Colonic mucosa (tissue), 4 donors: ENCODE data around the gene AURKB. TPM values are rescaled to one million over a fixed set of nuclear protein-coding genes. Genes with fewer than 3 reads are reported as not detected.

Source experiments
- DNase-seq: peaks from one replicate; pipeline ENCODE4 v3.0.0-alpha.2; 2020
- H3K27ac ChIP-seq: fragments of 200-600 bp; one replicate; pipeline ENCODE4 v1.8.0; 2021
- H3K27me3 ChIP-seq: fragments of 200-600 bp; one replicate; pipeline ENCODE4 v1.8.0; 2021
- H3K36me3 ChIP-seq: fragments of 200-600 bp; one replicate; pipeline ENCODE4 v1.8.0; 2021
- H3K4me1 ChIP-seq: fragments of 200-600 bp; one replicate; pipeline ENCODE4 v1.8.0; 2021; ENCODE audit warnings: mild to moderate bottlenecking
- H3K4me3 ChIP-seq: fragments of 200-600 bp; one replicate; pipeline ENCODE4 v1.8.0; 2021
- H3K9ac ChIP-seq, 2 donors: one replicate each; pipeline ENCODE4 v1.7.0; 2013; ENCODE audit warnings: control low read depth in 2 of 2, low read depth in 2 of 2, low read length in 2 of 2
- H3K9me3 ChIP-seq: fragments of 200-600 bp; one replicate; pipeline ENCODE4 v1.8.0; 2021
- intact Hi-C: fragments of 100-400 bp; cut with DNase I; formaldehyde crosslinking; loops from one replicate; pipeline ENCODE4 v1.14.1; 2022
- total RNA-seq, 2 donors: library from RNA; stranded (reverse); fragmentation: NEBNext Ultra II Directional in 1 of 2; extraction: Animal tissue kit (Norgen Biotek cat#: 25700) in 1 of 2; gene quantifications; one replicate each; pipeline ENCODE4 v1.2.1, GENCODE V29; 2021
- TF ChIP-seq, protein P1 (sequence below): fragments of 200-600 bp; IDR thresholded peaks from one replicate; pipeline ENCODE4 v1.8.0; 2022; ENCODE audit warnings: antibody characterized with exemption, mild to moderate bottlenecking
- donor health status: healthy.
- donor health status: DM: no; HTN: no; CAD: no.
- donor health status: DM: no; HTN: no; CAD: no.

The AURKB gene
- total RNA-seq, 2 donors from 2014 or later: 18.6 to 86.4 TPM

DNA sequence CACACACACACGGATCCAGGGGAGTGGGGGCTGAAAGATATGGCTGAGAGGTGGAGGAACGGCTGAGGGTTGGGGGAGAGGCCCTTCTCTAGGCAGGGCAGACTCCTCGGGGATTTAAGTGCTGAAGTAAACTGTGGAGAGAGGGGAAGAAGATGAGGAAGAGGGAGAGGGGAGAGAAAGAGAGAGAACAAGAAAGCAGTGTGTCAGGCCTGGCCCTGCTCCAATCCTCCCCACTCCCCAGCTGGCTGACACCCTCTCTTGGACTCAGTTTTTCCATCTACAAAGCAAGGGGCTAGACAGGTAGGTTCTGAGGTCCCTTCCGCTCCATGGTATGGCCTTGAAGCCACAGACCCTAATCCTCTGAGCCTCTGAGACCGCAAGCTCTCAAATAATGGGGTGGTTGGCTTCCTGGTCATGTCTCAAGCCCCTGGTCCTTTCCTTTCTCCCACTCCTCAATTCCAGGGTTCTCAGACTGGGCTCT is 49.6 kb downstream of the AURKB start:
- H3K9me3 ChIP-seq: no peaks in the 10 kb centered on the region
- intact Hi-C loops: no loop called here
- no peak for DNase-seq
- peak overlapping the region; percentile 53 to 98 for H3K9ac ChIP-seq
- H3K27ac ChIP-seq: peak overlapping the region; percentile 98
- peaks cover 22% of the 10 kb centered on the region for H3K4me1 ChIP-seq
- TF ChIP-seq, protein P1, sequence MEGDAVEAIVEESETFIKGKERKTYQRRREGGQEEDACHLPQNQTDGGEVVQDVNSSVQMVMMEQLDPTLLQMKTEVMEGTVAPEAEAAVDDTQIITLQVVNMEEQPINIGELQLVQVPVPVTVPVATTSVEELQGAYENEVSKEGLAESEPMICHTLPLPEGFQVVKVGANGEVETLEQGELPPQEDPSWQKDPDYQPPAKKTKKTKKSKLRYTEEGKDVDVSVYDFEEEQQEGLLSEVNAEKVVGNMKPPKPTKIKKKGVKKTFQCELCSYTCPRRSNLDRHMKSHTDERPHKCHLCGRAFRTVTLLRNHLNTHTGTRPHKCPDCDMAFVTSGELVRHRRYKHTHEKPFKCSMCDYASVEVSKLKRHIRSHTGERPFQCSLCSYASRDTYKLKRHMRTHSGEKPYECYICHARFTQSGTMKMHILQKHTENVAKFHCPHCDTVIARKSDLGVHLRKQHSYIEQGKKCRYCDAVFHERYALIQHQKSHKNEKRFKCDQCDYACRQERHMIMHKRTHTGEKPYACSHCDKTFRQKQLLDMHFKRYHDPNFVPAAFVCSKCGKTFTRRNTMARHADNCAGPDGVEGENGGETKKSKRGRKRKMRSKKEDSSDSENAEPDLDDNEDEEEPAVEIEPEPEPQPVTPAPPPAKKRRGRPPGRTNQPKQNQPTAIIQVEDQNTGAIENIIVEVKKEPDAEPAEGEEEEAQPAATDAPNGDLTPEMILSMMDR: no peak
- H3K36me3 ChIP-seq: no peaks in the 10 kb centered on the region
- H3K4me3 ChIP-seq: no peak overlapping the region
- no peaks in the 10 kb centered on the region for H3K27me3 ChIP-seq

DNA sequence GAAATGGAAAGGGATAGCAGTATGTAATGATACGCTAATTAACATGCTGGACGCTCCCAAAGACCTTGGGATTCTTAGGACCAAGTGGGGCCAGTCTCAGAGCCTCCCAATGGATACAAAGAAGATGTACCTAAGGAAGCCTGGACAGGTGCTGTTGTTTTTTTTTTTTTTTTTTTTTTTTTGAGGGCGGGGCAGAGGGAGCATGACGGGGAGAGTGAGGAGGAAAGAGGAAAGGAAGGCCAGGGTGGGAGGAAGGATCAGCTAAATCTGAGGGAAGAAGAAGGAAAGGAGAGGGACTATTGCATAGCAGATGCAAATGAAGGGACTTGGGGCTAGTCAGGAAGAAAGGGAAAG is 50.2 kb downstream of the AURKB start:
- DNase-seq: no peak
- Histone ChIP-seq H3K4me1 (peaks cover 22% of the 10 kb centered on the region), H3K36me3 (no peaks in the 10 kb centered on the region), H3K27me3 (no peaks in the 10 kb centered on the region), H3K4me3 (no peak overlapping the region), H3K9me3 (no peaks in the 10 kb centered on the region), H3K9ac (no peak overlapping the region), H3K27ac (peak overlapping the region; percentile 98)
- intact Hi-C loops: no loop called here
- TF ChIP-seq, protein P1: no peak

DNA sequence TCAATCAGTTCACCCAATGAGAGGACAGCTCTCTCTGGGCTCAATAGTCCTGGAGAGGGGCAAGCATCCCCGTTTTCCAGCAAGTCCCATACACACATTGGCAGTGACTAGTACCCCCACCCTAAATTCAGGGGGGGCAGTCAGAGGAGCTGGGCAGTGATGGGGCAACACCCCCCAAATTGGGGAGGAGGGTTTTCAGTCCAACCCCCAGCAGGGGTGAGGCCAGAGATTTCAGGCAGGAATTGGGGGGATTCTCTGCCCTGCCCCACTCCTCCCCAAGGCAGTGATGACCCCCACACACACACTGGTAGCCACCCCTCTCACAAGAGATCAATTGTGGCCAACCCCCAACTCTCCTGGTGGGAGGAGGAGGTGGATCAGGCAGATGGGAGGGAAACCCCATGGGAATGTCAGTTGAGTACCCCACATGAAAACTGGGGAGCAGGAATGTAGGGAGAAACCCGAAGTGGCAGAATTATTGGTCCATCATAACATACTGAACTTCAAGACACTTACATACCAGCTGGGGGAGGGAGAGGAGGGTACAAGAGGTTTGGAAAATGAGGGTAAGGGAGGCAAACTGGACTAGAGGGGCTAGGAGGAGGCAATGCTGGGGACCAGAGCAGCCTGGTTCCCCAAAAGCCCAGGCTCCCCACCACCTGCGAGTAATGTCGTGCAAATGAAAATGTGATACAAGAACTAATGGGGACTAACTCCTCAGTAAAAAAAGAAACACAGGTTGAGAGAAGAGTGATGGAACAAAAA is 50.7 kb downstream of the AURKB start:
- H3K27me3 ChIP-seq: no peaks in the 10 kb centered on the region
- H3K9ac ChIP-seq: peak overlapping the region; percentile 1 to 16
- H3K9me3 ChIP-seq: no peaks in the 10 kb centered on the region
- H3K4me1 ChIP-seq: peaks cover 24% of the 10 kb centered on the region
- DNase-seq: no peak
- TF ChIP-seq, protein P1: no peak
- H3K36me3 ChIP-seq: no peaks in the 10 kb centered on the region
- H3K27ac ChIP-seq: no peak overlapping the region
- intact Hi-C loops: no loop called here
- no peak overlapping the region for H3K4me3 ChIP-seq

DNA sequence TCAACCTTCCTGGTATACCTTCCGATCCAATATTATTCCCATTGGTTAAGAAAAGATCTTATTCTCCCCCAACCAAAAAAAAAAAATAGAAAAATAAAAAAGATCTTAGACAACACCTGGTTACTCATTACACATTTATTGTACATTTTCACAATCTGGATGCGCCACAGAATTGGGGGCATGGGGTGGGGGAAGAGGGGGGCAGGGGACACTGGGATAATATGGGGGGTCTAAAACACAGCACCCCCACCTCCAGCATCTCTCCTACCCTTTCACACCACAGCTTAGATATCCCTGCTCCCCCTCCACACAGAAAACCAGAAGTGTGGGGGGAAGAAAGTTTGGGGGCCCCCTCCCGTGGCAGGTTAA is 51.4 kb downstream of the AURKB start:
- Histone ChIP-seq H3K9ac (peak overlapping the region in 1 of 2 donors; percentile 48), H3K9me3 (no peaks in the 10 kb centered on the region), H3K27ac (peak overlapping the region; percentile 78), H3K27me3 (no peaks in the 10 kb centered on the region), H3K36me3 (no peaks in the 10 kb centered on the region), H3K4me3 (no peak overlapping the region), H3K4me1 (peaks cover 22% of the 10 kb centered on the region)
- TF ChIP-seq, protein P1: no peak
- DNase-seq: no peak
- intact Hi-C loops: no loop called here

DNA sequence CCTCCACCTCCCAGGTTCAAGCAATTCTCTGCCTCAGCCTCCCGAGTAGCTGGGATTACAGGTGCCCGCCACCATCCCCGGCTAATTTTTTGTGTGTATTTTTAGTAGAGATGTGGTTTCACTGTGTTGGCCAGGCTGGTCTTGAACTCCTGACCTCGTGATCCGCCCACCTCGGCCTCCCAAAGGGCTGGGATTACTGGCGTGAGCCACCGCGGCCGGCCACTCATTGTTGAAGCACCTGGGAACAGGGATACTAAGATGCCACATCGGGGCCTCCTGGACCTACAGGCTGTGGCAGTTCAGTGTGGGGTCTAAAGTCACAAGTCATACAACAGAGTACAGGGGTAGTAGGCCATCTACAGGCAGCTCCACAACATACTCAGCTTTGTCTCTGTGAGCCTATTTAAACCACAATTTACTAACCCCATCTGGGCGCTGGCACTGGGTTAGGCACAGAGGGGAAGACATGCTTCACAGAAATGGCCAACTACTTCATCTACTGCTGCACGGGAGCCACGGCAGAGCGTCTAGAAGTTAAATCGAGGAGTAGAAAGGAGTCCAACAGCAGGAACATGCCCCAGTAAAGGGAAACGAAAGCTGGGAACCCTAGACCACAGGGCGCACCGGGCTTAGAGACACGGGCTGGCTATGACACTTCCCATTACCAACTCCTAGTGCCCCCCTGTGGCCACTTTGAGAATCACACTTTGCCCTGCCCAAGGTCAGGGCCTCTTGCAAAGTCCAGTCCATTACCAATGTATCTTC is 51.9 kb downstream of the AURKB start:
- H3K9ac ChIP-seq: peak overlapping the region; percentile 38 to 48

More for the DNA sequence above, 51.9 kb downstream of the AURKB start:
- peaks cover 17% of the 10 kb centered on the region for H3K4me1 ChIP-seq
- intact Hi-C loops: no loop called here
- H3K9me3 ChIP-seq: no peaks in the 10 kb centered on the region
- peak overlapping the region; percentile 78 for H3K27ac ChIP-seq
- TF ChIP-seq, protein P1: peak; percentile 90
- H3K4me3 ChIP-seq: no peak overlapping the region
- peak; percentile 98 for DNase-seq
- H3K27me3 ChIP-seq: no peaks in the 10 kb centered on the region
- H3K36me3 ChIP-seq: no peaks in the 10 kb centered on the region
